Measurements from ENCODE around the gene SLC7A5.
"Not testable (repeated sequence)": the region's sequence is repeated elsewhere in the genome, so short reads cannot be mapped to it uniquely, and the experiment has no call there.

DNA sequence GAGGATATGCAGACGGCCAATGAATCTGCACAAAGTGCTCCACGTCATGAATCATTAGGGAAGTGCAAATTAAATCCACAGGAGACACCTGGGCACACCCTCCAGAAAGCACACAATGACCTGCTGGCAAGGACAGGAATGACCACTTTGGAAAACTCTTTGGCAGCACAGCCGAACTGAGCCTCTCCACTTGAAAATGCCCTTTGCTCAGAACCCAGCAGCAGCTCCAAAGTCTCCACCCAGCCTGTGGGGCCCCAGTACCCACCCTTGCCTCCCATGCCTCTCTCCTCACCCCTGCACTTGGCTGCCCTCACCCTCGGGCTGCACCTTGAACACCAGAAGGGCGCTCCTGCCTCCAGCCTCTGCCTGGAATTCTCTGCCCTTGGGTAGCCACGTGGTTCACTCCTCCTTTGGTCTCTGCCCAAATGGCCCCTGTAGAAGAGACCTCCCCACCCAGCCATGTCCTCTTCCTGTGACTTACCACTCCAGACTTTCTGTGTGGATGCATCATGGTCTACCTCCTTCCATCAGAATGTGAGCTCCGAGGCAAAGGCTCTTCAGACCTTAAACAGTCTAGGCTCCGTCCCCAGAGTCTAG lies 16.2 kb upstream of the SLC7A5 start:
- not testable (repeated sequence) for TF ChIP-seq POLR2AphosphoS5, POLR2A, EP300 (IDR thresholded peaks at IDR 0.05)
- TF ChIP-seq, protein P1, sequence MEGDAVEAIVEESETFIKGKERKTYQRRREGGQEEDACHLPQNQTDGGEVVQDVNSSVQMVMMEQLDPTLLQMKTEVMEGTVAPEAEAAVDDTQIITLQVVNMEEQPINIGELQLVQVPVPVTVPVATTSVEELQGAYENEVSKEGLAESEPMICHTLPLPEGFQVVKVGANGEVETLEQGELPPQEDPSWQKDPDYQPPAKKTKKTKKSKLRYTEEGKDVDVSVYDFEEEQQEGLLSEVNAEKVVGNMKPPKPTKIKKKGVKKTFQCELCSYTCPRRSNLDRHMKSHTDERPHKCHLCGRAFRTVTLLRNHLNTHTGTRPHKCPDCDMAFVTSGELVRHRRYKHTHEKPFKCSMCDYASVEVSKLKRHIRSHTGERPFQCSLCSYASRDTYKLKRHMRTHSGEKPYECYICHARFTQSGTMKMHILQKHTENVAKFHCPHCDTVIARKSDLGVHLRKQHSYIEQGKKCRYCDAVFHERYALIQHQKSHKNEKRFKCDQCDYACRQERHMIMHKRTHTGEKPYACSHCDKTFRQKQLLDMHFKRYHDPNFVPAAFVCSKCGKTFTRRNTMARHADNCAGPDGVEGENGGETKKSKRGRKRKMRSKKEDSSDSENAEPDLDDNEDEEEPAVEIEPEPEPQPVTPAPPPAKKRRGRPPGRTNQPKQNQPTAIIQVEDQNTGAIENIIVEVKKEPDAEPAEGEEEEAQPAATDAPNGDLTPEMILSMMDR (IDR thresholded peaks at IDR 0.05) = not testable (repeated sequence)
